ENCODE results near the gene TIMP2. TPM values are rescaled to one million over a fixed set of nuclear protein-coding genes. Genes with fewer than 3 reads are reported as not detected.

Gene TIMP2
- total and polyA plus RNA-seq, 2 of the 8 experiments (the other 6 are each of a cell fraction or from before 2014, with no cell fraction given) = 18.2 to 43.3 TPM

DNA sequence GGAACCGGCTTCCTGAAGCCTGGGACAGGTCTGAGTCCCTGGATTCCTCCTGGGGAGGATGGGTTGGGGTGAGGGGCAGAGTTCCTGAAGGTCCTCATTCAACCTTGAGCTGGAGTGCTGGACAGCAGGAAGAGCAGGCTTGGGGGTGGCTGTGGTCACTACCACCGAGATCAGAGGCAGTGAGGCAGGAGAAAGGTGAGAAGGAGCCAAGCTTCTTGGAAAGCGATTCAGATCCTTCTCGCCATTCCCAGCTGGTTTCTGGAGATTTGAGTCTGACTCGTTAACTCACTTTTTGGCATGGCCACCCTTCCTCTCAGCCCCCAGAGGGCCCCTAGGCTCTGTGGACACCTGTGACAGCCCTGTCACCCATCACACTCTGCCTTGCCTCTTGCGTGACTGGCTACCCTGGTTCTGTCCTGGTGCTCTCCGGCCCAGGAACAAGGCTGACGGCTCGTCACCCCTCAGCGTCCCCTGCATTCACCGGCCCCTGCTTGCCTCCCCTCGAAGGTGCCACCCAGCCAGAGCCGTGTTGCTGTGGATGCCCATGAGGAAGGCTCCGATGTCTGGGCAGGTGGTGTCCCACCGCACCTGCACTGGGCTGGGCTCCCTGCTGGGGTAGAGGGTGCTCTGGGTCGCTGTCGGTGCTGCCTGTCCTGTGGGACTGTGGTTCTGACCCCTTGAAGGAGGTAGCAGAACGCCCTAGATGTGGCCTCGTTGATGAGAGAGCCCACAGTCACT lies 9.7 kb upstream of the TIMP2 start (continued):
- TF ChIP-seq, protein P1, sequence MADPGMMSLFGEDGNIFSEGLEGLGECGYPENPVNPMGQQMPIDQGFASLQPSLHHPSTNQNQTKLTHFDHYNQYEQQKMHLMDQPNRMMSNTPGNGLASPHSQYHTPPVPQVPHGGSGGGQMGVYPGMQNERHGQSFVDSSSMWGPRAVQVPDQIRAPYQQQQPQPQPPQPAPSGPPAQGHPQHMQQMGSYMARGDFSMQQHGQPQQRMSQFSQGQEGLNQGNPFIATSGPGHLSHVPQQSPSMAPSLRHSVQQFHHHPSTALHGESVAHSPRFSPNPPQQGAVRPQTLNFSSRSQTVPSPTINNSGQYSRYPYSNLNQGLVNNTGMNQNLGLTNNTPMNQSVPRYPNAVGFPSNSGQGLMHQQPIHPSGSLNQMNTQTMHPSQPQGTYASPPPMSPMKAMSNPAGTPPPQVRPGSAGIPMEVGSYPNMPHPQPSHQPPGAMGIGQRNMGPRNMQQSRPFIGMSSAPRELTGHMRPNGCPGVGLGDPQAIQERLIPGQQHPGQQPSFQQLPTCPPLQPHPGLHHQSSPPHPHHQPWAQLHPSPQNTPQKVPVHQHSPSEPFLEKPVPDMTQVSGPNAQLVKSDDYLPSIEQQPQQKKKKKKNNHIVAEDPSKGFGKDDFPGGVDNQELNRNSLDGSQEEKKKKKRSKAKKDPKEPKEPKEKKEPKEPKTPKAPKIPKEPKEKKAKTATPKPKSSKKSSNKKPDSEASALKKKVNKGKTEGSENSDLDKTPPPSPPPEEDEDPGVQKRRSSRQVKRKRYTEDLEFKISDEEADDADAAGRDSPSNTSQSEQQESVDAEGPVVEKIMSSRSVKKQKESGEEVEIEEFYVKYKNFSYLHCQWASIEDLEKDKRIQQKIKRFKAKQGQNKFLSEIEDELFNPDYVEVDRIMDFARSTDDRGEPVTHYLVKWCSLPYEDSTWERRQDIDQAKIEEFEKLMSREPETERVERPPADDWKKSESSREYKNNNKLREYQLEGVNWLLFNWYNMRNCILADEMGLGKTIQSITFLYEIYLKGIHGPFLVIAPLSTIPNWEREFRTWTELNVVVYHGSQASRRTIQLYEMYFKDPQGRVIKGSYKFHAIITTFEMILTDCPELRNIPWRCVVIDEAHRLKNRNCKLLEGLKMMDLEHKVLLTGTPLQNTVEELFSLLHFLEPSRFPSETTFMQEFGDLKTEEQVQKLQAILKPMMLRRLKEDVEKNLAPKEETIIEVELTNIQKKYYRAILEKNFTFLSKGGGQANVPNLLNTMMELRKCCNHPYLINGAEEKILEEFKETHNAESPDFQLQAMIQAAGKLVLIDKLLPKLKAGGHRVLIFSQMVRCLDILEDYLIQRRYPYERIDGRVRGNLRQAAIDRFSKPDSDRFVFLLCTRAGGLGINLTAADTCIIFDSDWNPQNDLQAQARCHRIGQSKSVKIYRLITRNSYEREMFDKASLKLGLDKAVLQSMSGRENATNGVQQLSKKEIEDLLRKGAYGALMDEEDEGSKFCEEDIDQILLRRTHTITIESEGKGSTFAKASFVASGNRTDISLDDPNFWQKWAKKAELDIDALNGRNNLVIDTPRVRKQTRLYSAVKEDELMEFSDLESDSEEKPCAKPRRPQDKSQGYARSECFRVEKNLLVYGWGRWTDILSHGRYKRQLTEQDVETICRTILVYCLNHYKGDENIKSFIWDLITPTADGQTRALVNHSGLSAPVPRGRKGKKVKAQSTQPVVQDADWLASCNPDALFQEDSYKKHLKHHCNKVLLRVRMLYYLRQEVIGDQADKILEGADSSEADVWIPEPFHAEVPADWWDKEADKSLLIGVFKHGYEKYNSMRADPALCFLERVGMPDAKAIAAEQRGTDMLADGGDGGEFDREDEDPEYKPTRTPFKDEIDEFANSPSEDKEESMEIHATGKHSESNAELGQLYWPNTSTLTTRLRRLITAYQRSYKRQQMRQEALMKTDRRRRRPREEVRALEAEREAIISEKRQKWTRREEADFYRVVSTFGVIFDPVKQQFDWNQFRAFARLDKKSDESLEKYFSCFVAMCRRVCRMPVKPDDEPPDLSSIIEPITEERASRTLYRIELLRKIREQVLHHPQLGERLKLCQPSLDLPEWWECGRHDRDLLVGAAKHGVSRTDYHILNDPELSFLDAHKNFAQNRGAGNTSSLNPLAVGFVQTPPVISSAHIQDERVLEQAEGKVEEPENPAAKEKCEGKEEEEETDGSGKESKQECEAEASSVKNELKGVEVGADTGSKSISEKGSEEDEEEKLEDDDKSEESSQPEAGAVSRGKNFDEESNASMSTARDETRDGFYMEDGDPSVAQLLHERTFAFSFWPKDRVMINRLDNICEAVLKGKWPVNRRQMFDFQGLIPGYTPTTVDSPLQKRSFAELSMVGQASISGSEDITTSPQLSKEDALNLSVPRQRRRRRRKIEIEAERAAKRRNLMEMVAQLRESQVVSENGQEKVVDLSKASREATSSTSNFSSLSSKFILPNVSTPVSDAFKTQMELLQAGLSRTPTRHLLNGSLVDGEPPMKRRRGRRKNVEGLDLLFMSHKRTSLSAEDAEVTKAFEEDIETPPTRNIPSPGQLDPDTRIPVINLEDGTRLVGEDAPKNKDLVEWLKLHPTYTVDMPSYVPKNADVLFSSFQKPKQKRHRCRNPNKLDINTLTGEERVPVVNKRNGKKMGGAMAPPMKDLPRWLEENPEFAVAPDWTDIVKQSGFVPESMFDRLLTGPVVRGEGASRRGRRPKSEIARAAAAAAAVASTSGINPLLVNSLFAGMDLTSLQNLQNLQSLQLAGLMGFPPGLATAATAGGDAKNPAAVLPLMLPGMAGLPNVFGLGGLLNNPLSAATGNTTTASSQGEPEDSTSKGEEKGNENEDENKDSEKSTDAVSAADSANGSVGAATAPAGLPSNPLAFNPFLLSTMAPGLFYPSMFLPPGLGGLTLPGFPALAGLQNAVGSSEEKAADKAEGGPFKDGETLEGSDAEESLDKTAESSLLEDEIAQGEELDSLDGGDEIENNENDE (IDR thresholded peaks at IDR 0.05; ENCODE audit: insufficient replicate concordance, low read length) = no peak
- TF ChIP-seq SRF (IDR thresholded peaks at IDR 0.05; ENCODE audit: low read depth, low read length) (no peak), HDAC2 (IDR thresholded peaks at IDR 0.05; ENCODE audit: borderline replicate concordance in 1 of 2, low read depth in 2 of 2, low read length in 2 of 2) (no peak), NRF1 (IDR thresholded peaks at IDR 0.05; ENCODE audit: low read depth, low read length) (no peak), JUN (IDR thresholded peaks at IDR 0.05; ENCODE audit: low read depth, low read length) (no peak), POLR2AphosphoS5 (IDR thresholded peaks at IDR 0.05; ENCODE audit: low read depth, low read length) (no peak), MAFK (IDR thresholded peaks at IDR 0.05; ENCODE audit: low read depth, low read length) (no peak)

Measured in H1 (cell line).